ENCODE results near the gene MGMT.

DNA sequence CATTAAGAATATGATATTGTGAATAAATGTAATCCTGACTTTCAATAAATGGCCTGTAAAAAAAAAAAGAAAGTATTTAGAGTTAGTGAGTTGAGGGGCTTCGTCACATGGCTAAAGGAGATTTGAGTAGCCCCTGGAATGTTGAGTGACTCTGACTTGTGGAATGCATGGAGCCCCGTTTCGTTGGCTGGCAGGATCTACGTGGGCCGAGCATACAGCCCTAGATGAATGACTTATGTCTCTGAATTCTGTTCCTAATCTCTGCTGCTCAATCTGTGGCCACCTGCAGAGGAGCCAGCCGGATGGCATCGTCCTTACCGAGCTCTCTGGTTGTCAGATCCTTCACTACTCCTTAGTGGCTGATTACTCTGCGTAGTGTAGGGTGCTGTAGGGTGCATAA is 155.7 kb downstream of the MGMT start:
- TF ChIP-seq, protein P1, sequence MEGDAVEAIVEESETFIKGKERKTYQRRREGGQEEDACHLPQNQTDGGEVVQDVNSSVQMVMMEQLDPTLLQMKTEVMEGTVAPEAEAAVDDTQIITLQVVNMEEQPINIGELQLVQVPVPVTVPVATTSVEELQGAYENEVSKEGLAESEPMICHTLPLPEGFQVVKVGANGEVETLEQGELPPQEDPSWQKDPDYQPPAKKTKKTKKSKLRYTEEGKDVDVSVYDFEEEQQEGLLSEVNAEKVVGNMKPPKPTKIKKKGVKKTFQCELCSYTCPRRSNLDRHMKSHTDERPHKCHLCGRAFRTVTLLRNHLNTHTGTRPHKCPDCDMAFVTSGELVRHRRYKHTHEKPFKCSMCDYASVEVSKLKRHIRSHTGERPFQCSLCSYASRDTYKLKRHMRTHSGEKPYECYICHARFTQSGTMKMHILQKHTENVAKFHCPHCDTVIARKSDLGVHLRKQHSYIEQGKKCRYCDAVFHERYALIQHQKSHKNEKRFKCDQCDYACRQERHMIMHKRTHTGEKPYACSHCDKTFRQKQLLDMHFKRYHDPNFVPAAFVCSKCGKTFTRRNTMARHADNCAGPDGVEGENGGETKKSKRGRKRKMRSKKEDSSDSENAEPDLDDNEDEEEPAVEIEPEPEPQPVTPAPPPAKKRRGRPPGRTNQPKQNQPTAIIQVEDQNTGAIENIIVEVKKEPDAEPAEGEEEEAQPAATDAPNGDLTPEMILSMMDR (IDR thresholded peaks at IDR 0.05; ENCODE audit: low read length), result no peak
- TF ChIP-seq EZH2phosphoT487 (IDR thresholded peaks at IDR 0.05; ENCODE audit: low read length) (no peak), EZH2 (optimal IDR thresholded peaks at IDR 0.05; ENCODE audit: low read depth, low read length) (no peak)
